WTC11 (cell line): Measurements from ENCODE around the gene OR5H15. TPM values are rescaled to one million over a fixed set of nuclear protein-coding genes. Genes with fewer than 3 reads are reported as not detected.
"Not testable (repeated sequence)": the region's sequence is repeated elsewhere in the genome, so short reads cannot be mapped to it uniquely, and the experiment has no call there.

Experiments
- ATAC-seq: fragments of 200-7000 bp; cut with Tn5 transposase; 2 replicates; pipeline ENCODE4 v1.10.0; 2021; ENCODE audit warnings: mild to moderate bottlenecking, moderate library complexity
- CTCF ChIA-PET: fragments of 300-600 bp; sonication (Branson Sonifier 250); formaldehyde crosslinking; loops from one replicate; lab custom pipeline; 2021; ENCODE audit warnings: antibody characterized with exemption; lab: Charles Lee
- POLR2A ChIA-PET: fragments of 350-600 bp; sonication (Branson Sonifier 250); formaldehyde crosslinking; loops from one replicate; lab custom pipeline; 2021; ENCODE audit warnings: antibody characterized with exemption; lab: Charles Lee
- DNase-seq: peaks from one replicate; pipeline ENCODE4 v3.0.0; 2021; ENCODE audit warnings: low spot score
- H3K27ac Mint-ChIP-seq: 2 replicates; pipeline ENCODE4 v1.8.0; 2021; ENCODE audit warnings: mixed read lengths
- H3K27me3 Mint-ChIP-seq: 2 replicates; pipeline ENCODE4 v1.8.0; 2021; ENCODE audit warnings: low read depth, mild to moderate bottlenecking, moderate library complexity, mixed read lengths
- H3K36me3 Mint-ChIP-seq: 2 replicates; pipeline ENCODE4 v1.8.0; 2021; ENCODE audit warnings: mixed read lengths
- H3K4me1 Mint-ChIP-seq: 2 replicates; pipeline ENCODE4 v1.8.0; 2022; ENCODE audit warnings: mixed read lengths
- H3K4me3 Mint-ChIP-seq: 2 replicates; pipeline ENCODE4 v1.8.0; 2021; ENCODE audit warnings: mild to moderate bottlenecking, moderate library complexity, mixed read lengths
- H3K9me3 Mint-ChIP-seq: 2 replicates; pipeline ENCODE4 v1.8.0; 2021; ENCODE audit warnings: mixed read lengths
- ARID4B ChIP-seq: sonication (generic); formaldehyde crosslinking; IDR thresholded peaks from 2 replicates; pipeline ENCODE4 v1.8.0; 2023; ENCODE audit warnings: missing genetic modification reagents, mild to moderate bottlenecking, borderline replicate concordance
- E2F4 ChIP-seq: sonication (generic); formaldehyde crosslinking; IDR thresholded peaks from 2 replicates; pipeline ENCODE4 v1.8.1; 2022; ENCODE audit warnings: low read depth, mild to moderate bottlenecking, moderate library complexity, missing genetic modification reagents, borderline replicate concordance
- ELF4 ChIP-seq: sonication (generic); formaldehyde crosslinking; IDR thresholded peaks from 2 replicates; pipeline ENCODE4 v1.8.1; 2022; ENCODE audit warnings: low read depth, mild to moderate bottlenecking, moderate library complexity, missing genetic modification reagents
- FOXK1 ChIP-seq: sonication (generic); formaldehyde crosslinking; IDR thresholded peaks from 2 replicates; pipeline ENCODE4 v1.8.0; 2022; ENCODE audit warnings: mild to moderate bottlenecking, moderate library complexity, missing genetic modification reagents
- GABPB1 ChIP-seq: sonication (generic); formaldehyde crosslinking; IDR thresholded peaks from 2 replicates; pipeline ENCODE4 v1.8.1; 2023; ENCODE audit warnings: mild to moderate bottlenecking, missing genetic modification reagents
- NFATC4 ChIP-seq: fragments of 250-450 bp; sonication (Bioruptor Pico); IDR thresholded peaks from 2 replicates; pipeline ENCODE4 v1.9.0; 2021; ENCODE audit warnings: mild to moderate bottlenecking
- NR3C1 ChIP-seq: sonication (generic); formaldehyde crosslinking; conservative IDR thresholded peaks from 2 replicates; pipeline ENCODE4 v1.8.1; 2023; ENCODE audit warnings: low read depth, mild to moderate bottlenecking, missing genetic modification reagents
- PRRX2 ChIP-seq: fragments of 250-450 bp; sonication (Bioruptor Pico); IDR thresholded peaks from 2 replicates; pipeline ENCODE4 v1.8.0; 2021; ENCODE audit warnings: mild to moderate bottlenecking
- TP53 ChIP-seq: sonication (generic); formaldehyde crosslinking; IDR thresholded peaks from 2 replicates; pipeline ENCODE4 v1.8.1; 2023; ENCODE audit warnings: mild to moderate bottlenecking, missing genetic modification reagents
- ZNF219 ChIP-seq: sonication (generic); formaldehyde crosslinking; IDR thresholded peaks from 2 replicates; pipeline ENCODE4 v1.8.0; 2023; ENCODE audit warnings: missing genetic modification reagents, mild to moderate bottlenecking, borderline replicate concordance
- ZNF263 ChIP-seq: sonication (generic); formaldehyde crosslinking; IDR thresholded peaks from 2 replicates; pipeline ENCODE4 v1.8.1; 2022; ENCODE audit warnings: low read depth, mild to moderate bottlenecking, moderate library complexity, missing genetic modification reagents
- ZNF416 ChIP-seq: fragments of 250-450 bp; sonication (Bioruptor Pico); IDR thresholded peaks from 2 replicates; pipeline ENCODE4 v1.9.0; 2021; ENCODE audit warnings: mild to moderate bottlenecking, inconsistent platforms
- ZNF671 ChIP-seq: fragments of 250-450 bp; sonication (Bioruptor Pico); IDR thresholded peaks from 2 replicates; pipeline ENCODE4 v1.8.0; 2021; ENCODE audit warnings: mild to moderate bottlenecking
- total RNA-seq: library from RNA; stranded (reverse); gene quantifications from 3 replicates; pipeline ENCODE4 v1.2.3, GENCODE V29; 2021
- TF ChIP-seq, protein P1 (sequence below): sonication (generic); formaldehyde crosslinking; IDR thresholded peaks from 2 replicates; pipeline ENCODE4 v1.8.1; 2023; ENCODE audit warnings: mild to moderate bottlenecking, missing genetic modification reagents
- TF ChIP-seq, protein P2 (sequence below): sonication (generic); formaldehyde crosslinking; IDR thresholded peaks from 2 replicates; pipeline ENCODE4 v1.8.1; 2023; ENCODE audit warnings: mild to moderate bottlenecking, missing genetic modification reagents, moderate library complexity
- TF ChIP-seq, protein P3 (sequence below): sonication (generic); formaldehyde crosslinking; IDR thresholded peaks from 2 replicates; pipeline ENCODE4 v1.8.0; 2022; ENCODE audit warnings: mild to moderate bottlenecking, missing genetic modification reagents

OR5H15 gene
- total RNA-seq, 1 experiment from 2014 or later: not detected

- Mint-ChIP-seq H3K36me3 (no peaks in the 10 kb centered on the region), H3K27ac (no peak overlapping the region), H3K9me3 (no peaks in the 10 kb centered on the region), H3K27me3 (peaks cover 3% of the 10 kb centered on the region; the same call in 1 of the 2 replicates), H3K4me1 (peaks cover 11% of the 10 kb centered on the region)
- DNase-seq: no peak
- TF ChIP-seq, protein P1, sequence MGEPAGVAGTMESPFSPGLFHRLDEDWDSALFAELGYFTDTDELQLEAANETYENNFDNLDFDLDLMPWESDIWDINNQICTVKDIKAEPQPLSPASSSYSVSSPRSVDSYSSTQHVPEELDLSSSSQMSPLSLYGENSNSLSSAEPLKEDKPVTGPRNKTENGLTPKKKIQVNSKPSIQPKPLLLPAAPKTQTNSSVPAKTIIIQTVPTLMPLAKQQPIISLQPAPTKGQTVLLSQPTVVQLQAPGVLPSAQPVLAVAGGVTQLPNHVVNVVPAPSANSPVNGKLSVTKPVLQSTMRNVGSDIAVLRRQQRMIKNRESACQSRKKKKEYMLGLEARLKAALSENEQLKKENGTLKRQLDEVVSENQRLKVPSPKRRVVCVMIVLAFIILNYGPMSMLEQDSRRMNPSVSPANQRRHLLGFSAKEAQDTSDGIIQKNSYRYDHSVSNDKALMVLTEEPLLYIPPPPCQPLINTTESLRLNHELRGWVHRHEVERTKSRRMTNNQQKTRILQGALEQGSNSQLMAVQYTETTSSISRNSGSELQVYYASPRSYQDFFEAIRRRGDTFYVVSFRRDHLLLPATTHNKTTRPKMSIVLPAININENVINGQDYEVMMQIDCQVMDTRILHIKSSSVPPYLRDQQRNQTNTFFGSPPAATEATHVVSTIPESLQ (CRISPR knock-in tag): no peak
- TF ChIP-seq ZNF219 (CRISPR knock-in tag) (no peak), GABPB1 (CRISPR knock-in tag) (no peak), ZNF671 (no peak), TP53 (no peak), FOXK1 (no peak)
- TF ChIP-seq, protein P2, sequence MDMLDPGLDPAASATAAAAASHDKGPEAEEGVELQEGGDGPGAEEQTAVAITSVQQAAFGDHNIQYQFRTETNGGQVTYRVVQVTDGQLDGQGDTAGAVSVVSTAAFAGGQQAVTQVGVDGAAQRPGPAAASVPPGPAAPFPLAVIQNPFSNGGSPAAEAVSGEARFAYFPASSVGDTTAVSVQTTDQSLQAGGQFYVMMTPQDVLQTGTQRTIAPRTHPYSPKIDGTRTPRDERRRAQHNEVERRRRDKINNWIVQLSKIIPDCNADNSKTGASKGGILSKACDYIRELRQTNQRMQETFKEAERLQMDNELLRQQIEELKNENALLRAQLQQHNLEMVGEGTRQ: no peak
- TF ChIP-seq, all 79 proteins: peak for 0
- CTCF ChIA-PET: no interaction called here
- no peak for ATAC-seq
- POLR2A ChIA-PET: no interaction called here
- H3K4me3 Mint-ChIP-seq: no peak overlapping the region
Measured at GRCh38 chr3:98136631-98137030, 29.9 kb upstream of the OR5H15 start.

GRCh38 chr3:98137826-98138557 lies 28.5 kb upstream of the OR5H15 start:
- ATAC-seq, H3K36me3 Mint-ChIP-seq, H3K27me3 Mint-ChIP-seq, DNase-seq, CTCF ChIA-PET, H3K9me3 Mint-ChIP-seq, H3K4me3 Mint-ChIP-seq, POLR2A ChIA-PET, H3K27ac Mint-ChIP-seq: not testable (repeated sequence)
- H3K4me1 Mint-ChIP-seq: peaks cover 11% of the 10 kb centered on the region

GRCh38 chr3:98140531-98140930 lies 26.0 kb upstream of the OR5H15 start:
- Mint-ChIP-seq H3K27me3 (peaks cover 3% of the 10 kb centered on the region; the same call in 1 of the 2 replicates), H3K4me3 (no peak overlapping the region), H3K9me3 (no peaks in the 10 kb centered on the region), H3K36me3 (no peaks in the 10 kb centered on the region), H3K27ac (no peak overlapping the region), H3K4me1 (peaks cover 11% of the 10 kb centered on the region)
- ChIA-PET POLR2A (no interaction called here), CTCF (interaction anchor here (1.2 kb wide), 1 partner anchor 43 kb away, joined by 4 read pairs; no protein-coding TSS in a partner anchor)
- DNase-seq (no peak), ATAC-seq (no peak)
- TF ChIP-seq GABPB1 (CRISPR knock-in tag): no peak
- TF ChIP-seq ELF4 (CRISPR knock-in tag): no peak
- no peak for TF ChIP-seq PRRX2
- TF ChIP-seq ARID4B: no peak
- TF ChIP-seq NFATC4 (CRISPR knock-in tag): no peak

DNA sequence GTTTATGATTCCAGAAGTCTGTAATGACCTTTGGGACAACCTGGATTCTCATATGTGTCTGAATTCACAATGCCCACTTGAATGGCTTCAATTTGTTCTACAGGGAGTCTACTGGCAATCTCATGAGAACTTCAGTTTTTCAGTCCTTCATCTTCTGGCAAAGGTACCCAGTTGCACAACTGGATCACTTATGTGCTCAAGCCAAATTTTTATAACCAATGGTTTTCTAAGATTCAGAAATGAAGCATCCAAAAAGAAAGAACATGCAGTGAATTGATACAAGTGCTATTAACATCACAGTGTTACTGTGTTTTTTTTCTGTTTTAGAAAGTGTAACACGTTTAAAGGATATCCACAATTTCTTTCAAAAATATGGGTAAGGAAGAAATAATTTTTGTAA lies 19.3 kb upstream of the OR5H15 start, which contains the start of gene OR5H14:
Gene OR5H14, plus strand, starts transcription at position 301 of the 400 bp plus-strand sequence. CDS start 1,907 bp downstream, outside the sequence.
- POLR2A ChIA-PET: no interaction called here
- DNase-seq: no peak
- H3K4me3 Mint-ChIP-seq: no peak within 1 kb of the TSS
- peaks cover 9% of the 10 kb centered on the region for H3K9me3 Mint-ChIP-seq
- H3K4me1 Mint-ChIP-seq: no peaks in the 10 kb centered on the region
- H3K36me3 Mint-ChIP-seq: no peaks in the 10 kb centered on the region
- ATAC-seq: no peak
- H3K27ac Mint-ChIP-seq: no peak within 1 kb of the TSS
- no peaks in the 10 kb centered on the region; the same call in 1 of the 2 replicates for H3K27me3 Mint-ChIP-seq
- CTCF ChIA-PET: no interaction called here
- TF ChIP-seq E2F4 (no peak), NR3C1 (CRISPR knock-in tag) (no peak), ZNF263 (CRISPR knock-in tag) (no peak), ZNF416 (CRISPR knock-in tag) (no peak)
- TF ChIP-seq, protein P3, sequence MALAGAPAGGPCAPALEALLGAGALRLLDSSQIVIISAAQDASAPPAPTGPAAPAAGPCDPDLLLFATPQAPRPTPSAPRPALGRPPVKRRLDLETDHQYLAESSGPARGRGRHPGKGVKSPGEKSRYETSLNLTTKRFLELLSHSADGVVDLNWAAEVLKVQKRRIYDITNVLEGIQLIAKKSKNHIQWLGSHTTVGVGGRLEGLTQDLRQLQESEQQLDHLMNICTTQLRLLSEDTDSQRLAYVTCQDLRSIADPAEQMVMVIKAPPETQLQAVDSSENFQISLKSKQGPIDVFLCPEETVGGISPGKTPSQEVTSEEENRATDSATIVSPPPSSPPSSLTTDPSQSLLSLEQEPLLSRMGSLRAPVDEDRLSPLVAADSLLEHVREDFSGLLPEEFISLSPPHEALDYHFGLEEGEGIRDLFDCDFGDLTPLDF (CRISPR knock-in tag): no peak
